H1 (cell line): ENCODE measurements around the gene P2RY8. TPM values are rescaled to one million over a fixed set of nuclear protein-coding genes. Genes with fewer than 3 reads are reported as not detected.

ENCODE experiments used
- CTCF ChIA-PET: fragments of 300-600 bp; sonication (Branson Sonifier 250); formaldehyde crosslinking; loops from one replicate; lab custom pipeline; 2021; ENCODE audit not compliant: partially characterized antibody; lab: Charles Lee
- POLR2A ChIA-PET: fragments of 300-600 bp; sonication (Branson Sonifier 250); formaldehyde crosslinking; loops from one replicate; lab custom pipeline; 2021; ENCODE audit warnings: inconsistent platforms; ENCODE audit not compliant: partially characterized antibody; lab: Charles Lee
- DNase-seq, 2 experiments: peaks; one replicate each; pipeline versions ENCODE4 v3.0.0 to v3.0.0-alpha.2; 2010 to 2022; ENCODE audit warnings: low spot score in 2 of 2, low read depth in 1 of 2, mixed read lengths in 1 of 2
- FAIRE-seq: peaks from 2 replicates; lab custom pipeline; 2011; peaks lifted over from hg19 to GRCh38; lab: Jason Lieb, UNC
- H2AFZ ChIP-seq: 2 replicates; pipeline ENCODE4 v1.8.1; 2012; ENCODE audit warnings: low read length, inconsistent platforms
- H2AK5ac ChIP-seq: 2 replicates; pipeline ENCODE4 v1.6.1; 2013; ENCODE audit warnings: low read depth, low read length
- H2BK120ac ChIP-seq: replicated peaks from 2 replicates; pipeline ENCODE3; 2013; ENCODE audit warnings: low read depth, low read length, inconsistent platforms
- H2BK12ac ChIP-seq: 2 replicates; pipeline ENCODE4 v1.6.1; 2013; ENCODE audit warnings: low read depth, low read length
- H2BK15ac ChIP-seq: 2 replicates; pipeline ENCODE4 v1.6.1; 2013; ENCODE audit warnings: low read length
- H2BK20ac ChIP-seq: 2 replicates; pipeline ENCODE4 v1.6.1; 2013; ENCODE audit warnings: low read length
- H2BK5ac ChIP-seq: 2 replicates; pipeline ENCODE4 v1.6.1; 2013; ENCODE audit warnings: low read depth, low read length
- H3K14ac ChIP-seq: 2 replicates; pipeline ENCODE4 v1.6.1; 2013; ENCODE audit warnings: inconsistent platforms; ENCODE audit not compliant: insufficient read length
- H3K18ac ChIP-seq: 2 replicates; pipeline ENCODE4 v1.6.1; 2013; ENCODE audit warnings: low read length; ENCODE audit errors: extremely low read depth
- H3K23ac ChIP-seq: 2 replicates; pipeline ENCODE4 v1.6.1; 2013; ENCODE audit warnings: inconsistent platforms; ENCODE audit not compliant: insufficient read length
- H3K23me2 ChIP-seq: 2 replicates; pipeline ENCODE4 v1.6.1; 2013; ENCODE audit warnings: low read depth, low read length
- H3K27ac ChIP-seq: 2 replicates; pipeline ENCODE4 v1.6.1; 2011; ENCODE audit warnings: low read depth, low read length, inconsistent platforms
- H3K27me3 ChIP-seq, 4 experiments: replicated peaks in 1 of 4; 1 replicate in 1 of 4; 2 replicates in 3 of 4; pipeline versions ENCODE4 v1.6.1 to v1.8.1; 2011 to 2013; ENCODE audit warnings: low read length in 3 of 4, mild to moderate bottlenecking in 3 of 4, inconsistent platforms in 2 of 4, mixed read lengths in 2 of 4, moderate library complexity in 1 of 4; ENCODE audit not compliant: control insufficient read depth in 3 of 4, insufficient read depth in 3 of 4; ENCODE audit errors: extremely low read depth in 1 of 4
- H3K36me3 ChIP-seq, 4 experiments: 2 replicates each; pipeline versions ENCODE4 v1.6.1 to v1.8.1; 2011 to 2013; ENCODE audit warnings: mild to moderate bottlenecking in 4 of 4, low read length in 3 of 4, moderate library complexity in 2 of 4, control low read depth in 1 of 4, inconsistent platforms in 1 of 4; ENCODE audit not compliant: insufficient read depth in 4 of 4, control insufficient read depth in 2 of 4
- H3K4ac ChIP-seq: replicated peaks from 2 replicates; pipeline ENCODE3; 2013; ENCODE audit warnings: low read length, low read depth, mixed read lengths, inconsistent platforms; ENCODE audit not compliant: insufficient read length
- H3K4me1 ChIP-seq, 4 experiments: replicated peaks in 1 of 4; 1 replicate in 1 of 4; 2 replicates in 3 of 4; pipeline versions ENCODE4 v1.6.1 to v1.8.1; 2011 to 2013; ENCODE audit warnings: low read length in 3 of 4, inconsistent platforms in 2 of 4, mixed read lengths in 1 of 4; ENCODE audit not compliant: insufficient read depth in 4 of 4, control insufficient read depth in 3 of 4
- H3K4me2 ChIP-seq, 2 experiments: 2 replicates each; pipeline versions ENCODE4 v1.6.1 to v1.8.1; 2011 to 2013; ENCODE audit warnings: low read depth in 2 of 2, low read length in 2 of 2, control low read depth in 1 of 2, inconsistent platforms in 1 of 2, mild to moderate bottlenecking in 1 of 2; ENCODE audit not compliant: insufficient read depth in 1 of 2
- H3K4me3 ChIP-seq, 4 experiments: fragments of 200-600, 300-600 bp in 1 of 4; sonication (generic), shearing (Covaris generic), sonication (Bioruptor Twin) in 1 of 4; 2 replicates each; pipeline versions ENCODE4 v1.5.1 to v1.8.1; 2011 to 2016; ENCODE audit warnings: low read length in 4 of 4, low read depth in 3 of 4, control low read depth in 2 of 4, inconsistent platforms in 2 of 4, mild to moderate bottlenecking in 2 of 4, mixed read lengths in 1 of 4, moderate library complexity in 1 of 4; ENCODE audit not compliant: insufficient read depth in 2 of 4; ENCODE audit errors: extremely low read depth in 1 of 4
- H3K56ac ChIP-seq: replicated peaks from 2 replicates; pipeline ENCODE3; 2013; ENCODE audit warnings: low read depth, mild to moderate bottlenecking, mixed read lengths, low read length, inconsistent platforms; ENCODE audit not compliant: insufficient read length
- H3K79me1 ChIP-seq: 2 replicates; pipeline ENCODE4 v1.6.1; 2013; ENCODE audit warnings: low read depth, low read length, control low read depth
- H3K79me2 ChIP-seq, 2 experiments: 2 replicates each; pipeline versions ENCODE4 v1.6.1 to v1.8.1; 2012 to 2013; ENCODE audit warnings: low read length in 2 of 2, mild to moderate bottlenecking in 2 of 2, inconsistent platforms in 1 of 2; ENCODE audit not compliant: insufficient read depth in 2 of 2, control insufficient read depth in 1 of 2
- H3K9ac ChIP-seq, 4 experiments: replicated peaks in 1 of 4; 1 replicate in 1 of 4; 2 replicates in 3 of 4; pipeline versions ENCODE4 v1.6.1 to v1.8.1; 2011 to 2013; ENCODE audit warnings: low read depth in 3 of 4, low read length in 3 of 4, control low read depth in 2 of 4, mild to moderate bottlenecking in 2 of 4, moderate library complexity in 2 of 4, inconsistent platforms in 1 of 4; ENCODE audit errors: extremely low read depth in 1 of 4
- H3K9me3 ChIP-seq, 2 experiments: 2 replicates each; pipeline versions ENCODE4 v1.6.1 to v1.8.1; 2012 to 2013; ENCODE audit warnings: mild to moderate bottlenecking in 2 of 2, moderate library complexity in 2 of 2, control low read depth in 1 of 2, inconsistent platforms in 1 of 2, low read depth in 1 of 2, low read length in 1 of 2, mixed read lengths in 1 of 2; ENCODE audit not compliant: insufficient read depth in 2 of 2
- H4K20me1 ChIP-seq, 2 experiments: replicated peaks in 1 of 2; 2 replicates each; pipeline versions ENCODE3 to v1.8.1; 2011 to 2013; ENCODE audit warnings: inconsistent platforms in 2 of 2, low read length in 2 of 2, mild to moderate bottlenecking in 1 of 2; ENCODE audit not compliant: insufficient read depth in 2 of 2, control insufficient read depth in 1 of 2
- H4K5ac ChIP-seq: 2 replicates; pipeline ENCODE4 v1.6.1; 2013; ENCODE audit warnings: low read length, low read depth, mixed read lengths, inconsistent platforms; ENCODE audit not compliant: insufficient read length
- H4K8ac ChIP-seq: 2 replicates; pipeline ENCODE4 v1.8.0; 2013; ENCODE audit warnings: mild to moderate bottlenecking, moderate library complexity, low read length, inconsistent platforms; ENCODE audit not compliant: insufficient read depth; ENCODE audit errors: extremely low read depth
- H4K91ac ChIP-seq: replicated peaks from 2 replicates; pipeline ENCODE3; 2013; ENCODE audit warnings: low read length, mixed read lengths, inconsistent platforms; ENCODE audit not compliant: insufficient read length
- POLR2AphosphoS5 ChIP-seq: IDR thresholded peaks from 2 replicates; pipeline ENCODE4 v1.6.1; 2011; ENCODE audit warnings: low read depth, low read length
- RNF2 ChIP-seq: fragments of 200-900, 300-1000 bp; sonication (generic); IDR thresholded peaks from 2 replicates; pipeline ENCODE4 v1.7.1; 2016; ENCODE audit warnings: borderline replicate concordance, low read depth, mild to moderate bottlenecking, antibody characterized with exemption, low read length; ENCODE audit not compliant: poor library complexity, severe bottlenecking; ENCODE audit errors: missing control alignments
- ZNF274 ChIP-seq: IDR thresholded peaks from 2 replicates; pipeline ENCODE4 v1.7.0; 2012; ENCODE audit warnings: low read length, borderline replicate concordance; ENCODE audit errors: extremely low read depth
- WGBS, 2 experiments: shearing (Covaris generic) in 1 of 2; methylation state at CpG; one replicate each; pipeline versions ENCODE4 v1.1.6 to v1.1.7; 2013 to 2015; ENCODE audit warnings: low lambda C conversion rate in 2 of 2, mixed read lengths in 2 of 2, inconsistent platforms in 1 of 2, low coverage in 1 of 2, missing lambda C conversion rate in 1 of 2; ENCODE audit not compliant: insufficient replicate concordance in 2 of 2, insufficient coverage in 1 of 2, insufficient read length in 1 of 2; ENCODE audit errors: extremely low coverage in 1 of 2, missing lambda C conversion rate in 1 of 2; 5-methylcytosine and 5-hydroxymethylcytosine counted together
- polyA plus RNA-seq, 7 experiments: library from polyadenylated mRNA; depleted of rRNA in 3 of 7; stranded (reverse) in 5 of 7; unstranded in 2 of 7; fragments of >200 nt in 5 of 7; fragments of 200-250 nt in 2 of 7; gene quantifications; 1 replicate in 5 of 7; 2 replicates in 1 of 7; 4 replicates in 1 of 7; pipeline versions ENCODE4 v1.2.1 to v1.2.3, GENCODE V29; 2011 to 2013; ENCODE audit warnings: missing spikeins in 2 of 7, mixed read lengths in 2 of 7
- total RNA-seq: library from RNA; stranded (reverse); fragmentation: NEBNext Ultra II Directional; extraction: Animal tissue kit (Norgen Biotek cat#: 25700); gene quantifications from 2 replicates; pipeline ENCODE4 v1.2.1, GENCODE V29; 2021

Gene P2RY8
- total and polyA plus RNA-seq, 2 of the 8 experiments (the other 6 are each of a cell fraction or from before 2014, with no cell fraction given): 0.09 to 0.15 TPM

GRCh38 chrX:1434871-1435240, 102.1 kb downstream of the P2RY8 start:
- CTCF ChIA-PET: no interaction called here
- FAIRE-seq: no peak

More at GRCh38 chrX:1434871-1435240, 102.1 kb downstream of the P2RY8 start:
- no peaks in the 10 kb centered on the region for H3K27me3 ChIP-seq
- peaks cover 10 to 64% (median 39%) of the 10 kb centered on the region in 4 experiments for H3K36me3 ChIP-seq
- no peak overlapping the region for H2BK20ac ChIP-seq
- no peak overlapping the region for H3K4me3 ChIP-seq
- H4K91ac ChIP-seq: no peak overlapping the region
- no peak overlapping the region; the same call in 1 of the 2 replicates for H4K8ac ChIP-seq
- no peak overlapping the region for H3K18ac ChIP-seq
- POLR2A ChIA-PET: no interaction called here
- peaks cover 8 to 9% of the 10 kb centered on the region in 2 experiments for H4K20me1 ChIP-seq
- H3K23ac ChIP-seq: no peak overlapping the region
- H2BK120ac ChIP-seq: no peak overlapping the region
- peaks cover 0 to 4% (median 1%) of the 10 kb centered on the region in 4 experiments; a peak in 1 of 7 replicates for H3K4me1 ChIP-seq
- H2BK5ac ChIP-seq: no peak overlapping the region; the same call in 1 of the 2 replicates
- H3K23me2 ChIP-seq: no peaks in the 10 kb centered on the region
- no peak overlapping the region for H2AFZ ChIP-seq
- no peak overlapping the region for H4K5ac ChIP-seq
- H3K9me3 ChIP-seq: no peaks in the 10 kb centered on the region; a peak in 1 of 4 replicates
- H3K9ac ChIP-seq: no peak overlapping the region; a peak in 2 of 7 replicates
- WGBS, 2 experiments: 98% methylated on average over 22 of the region's 22 CpGs; no CpG with 5 or more reads in 1 of the 2 experiments
- no peak overlapping the region for H3K56ac ChIP-seq
- TF ChIP-seq POLR2AphosphoS5 (0 out of 2 replicates have a peak, but pooled peaks have one; percentile 2), RNF2 (no peak), ZNF274 (no peak)
- no peak overlapping the region for H3K4ac ChIP-seq
- no peak overlapping the region for H3K4me2 ChIP-seq
- no peak overlapping the region for H2AK5ac ChIP-seq
- no peak for DNase-seq
- no peaks in the 10 kb centered on the region for H3K79me2 ChIP-seq
- H2BK15ac ChIP-seq: no peak overlapping the region
- H3K14ac ChIP-seq: no peak overlapping the region
- H2BK12ac ChIP-seq: no peak overlapping the region
- H3K79me1 ChIP-seq: no peaks in the 10 kb centered on the region
- no peak overlapping the region; the same call in 1 of the 2 replicates for H3K27ac ChIP-seq
